Ishikawa (cell line): ENCODE data around the gene CEACAM21.

Source experiments
- CEBPB ChIP-seq: IDR thresholded peaks from 2 replicates; pipeline ENCODE4 v1.6.1; 2012
- CREB1 ChIP-seq: IDR thresholded peaks from 2 replicates; pipeline ENCODE4 v1.6.1; 2012; ENCODE audit warnings: low read depth
- EGR1 ChIP-seq: IDR thresholded peaks from 2 replicates; pipeline ENCODE4 v1.6.1; 2012
- EP300 ChIP-seq: IDR thresholded peaks from 2 replicates; pipeline ENCODE4 v1.6.1; 2012; ENCODE audit warnings: borderline replicate concordance
- FOXM1 ChIP-seq: IDR thresholded peaks from 2 replicates; pipeline ENCODE4 v1.6.1; 2012; ENCODE audit warnings: low read depth, borderline replicate concordance
- MAX ChIP-seq: IDR thresholded peaks from 2 replicates; pipeline ENCODE4 v1.6.1; 2012
- RAD21 ChIP-seq: IDR thresholded peaks from 2 replicates; pipeline ENCODE4 v1.6.1; 2012; ENCODE audit warnings: low read depth
- TAF1 ChIP-seq: IDR thresholded peaks from 2 replicates; pipeline ENCODE4 v1.6.1; 2012; ENCODE audit warnings: low read depth, mild to moderate bottlenecking
- TCF12 ChIP-seq: IDR thresholded peaks from 2 replicates; pipeline ENCODE4 v1.6.1; 2012; ENCODE audit warnings: low read depth
- YY1 ChIP-seq: IDR thresholded peaks from 2 replicates; pipeline ENCODE4 v1.6.1; 2012; ENCODE audit warnings: low read depth
- ZBTB7A ChIP-seq: IDR thresholded peaks from 2 replicates; pipeline ENCODE4 v1.6.1; 2012; ENCODE audit warnings: low read depth
- TF ChIP-seq, protein P1 (sequence below): IDR thresholded peaks from 2 replicates; pipeline ENCODE4 v1.6.1; 2012; ENCODE audit warnings: low read depth, mild to moderate bottlenecking

DNA sequence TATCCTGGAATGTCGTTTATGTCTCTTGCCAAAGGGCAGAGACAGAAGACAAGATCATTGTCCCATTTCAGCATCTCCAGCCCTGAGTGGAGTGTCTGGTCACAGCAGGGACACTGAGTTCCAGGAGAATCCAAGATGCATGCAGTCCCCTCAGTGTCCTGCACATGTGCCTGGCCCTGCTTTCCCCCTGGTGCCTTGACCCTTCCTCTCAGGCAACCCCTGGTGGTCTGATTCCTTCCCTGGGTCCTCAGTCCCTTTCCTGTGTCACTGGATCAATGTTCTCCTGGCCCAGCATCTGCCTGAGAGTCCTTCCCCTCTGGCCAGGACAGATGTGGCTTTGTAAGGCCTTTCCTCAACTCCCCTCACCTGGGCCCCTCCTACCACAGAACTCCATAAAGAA, 9.0 kb downstream of the CEACAM21 start:
- TF ChIP-seq TCF12, result no peak
- TF ChIP-seq EP300, result no peak
- TF ChIP-seq YY1, result no peak
- no peak for TF ChIP-seq CREB1
- TF ChIP-seq ZBTB7A, result no peak
- TF ChIP-seq TAF1, result no peak
- no peak for TF ChIP-seq RAD21
- no peak for TF ChIP-seq FOXM1
- TF ChIP-seq CEBPB, result no peak
- TF ChIP-seq EGR1, result no peak
- TF ChIP-seq, protein P1, sequence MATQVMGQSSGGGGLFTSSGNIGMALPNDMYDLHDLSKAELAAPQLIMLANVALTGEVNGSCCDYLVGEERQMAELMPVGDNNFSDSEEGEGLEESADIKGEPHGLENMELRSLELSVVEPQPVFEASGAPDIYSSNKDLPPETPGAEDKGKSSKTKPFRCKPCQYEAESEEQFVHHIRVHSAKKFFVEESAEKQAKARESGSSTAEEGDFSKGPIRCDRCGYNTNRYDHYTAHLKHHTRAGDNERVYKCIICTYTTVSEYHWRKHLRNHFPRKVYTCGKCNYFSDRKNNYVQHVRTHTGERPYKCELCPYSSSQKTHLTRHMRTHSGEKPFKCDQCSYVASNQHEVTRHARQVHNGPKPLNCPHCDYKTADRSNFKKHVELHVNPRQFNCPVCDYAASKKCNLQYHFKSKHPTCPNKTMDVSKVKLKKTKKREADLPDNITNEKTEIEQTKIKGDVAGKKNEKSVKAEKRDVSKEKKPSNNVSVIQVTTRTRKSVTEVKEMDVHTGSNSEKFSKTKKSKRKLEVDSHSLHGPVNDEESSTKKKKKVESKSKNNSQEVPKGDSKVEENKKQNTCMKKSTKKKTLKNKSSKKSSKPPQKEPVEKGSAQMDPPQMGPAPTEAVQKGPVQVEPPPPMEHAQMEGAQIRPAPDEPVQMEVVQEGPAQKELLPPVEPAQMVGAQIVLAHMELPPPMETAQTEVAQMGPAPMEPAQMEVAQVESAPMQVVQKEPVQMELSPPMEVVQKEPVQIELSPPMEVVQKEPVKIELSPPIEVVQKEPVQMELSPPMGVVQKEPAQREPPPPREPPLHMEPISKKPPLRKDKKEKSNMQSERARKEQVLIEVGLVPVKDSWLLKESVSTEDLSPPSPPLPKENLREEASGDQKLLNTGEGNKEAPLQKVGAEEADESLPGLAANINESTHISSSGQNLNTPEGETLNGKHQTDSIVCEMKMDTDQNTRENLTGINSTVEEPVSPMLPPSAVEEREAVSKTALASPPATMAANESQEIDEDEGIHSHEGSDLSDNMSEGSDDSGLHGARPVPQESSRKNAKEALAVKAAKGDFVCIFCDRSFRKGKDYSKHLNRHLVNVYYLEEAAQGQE, result no peak
- TF ChIP-seq MAX, result no peak
